ENCODE results near the gene UBE2D3.

The UBE2D3 gene

DNA sequence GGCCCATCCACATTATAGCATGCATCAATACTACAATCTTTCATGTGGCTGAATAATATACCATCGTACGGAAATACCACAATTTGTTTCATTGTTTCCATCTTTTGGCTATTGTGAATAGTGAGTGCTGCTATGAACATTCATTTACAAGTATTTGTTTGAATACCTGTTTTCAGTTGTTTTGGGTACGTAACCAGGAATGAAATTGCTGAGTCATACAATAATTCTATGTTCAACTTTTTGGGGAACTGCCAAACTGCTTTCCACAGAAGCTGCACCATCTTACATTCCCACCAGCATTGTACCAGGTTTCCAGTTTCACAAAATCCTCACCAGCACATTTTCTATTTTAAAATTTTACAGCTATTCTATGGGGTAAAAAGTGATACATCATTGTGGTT lies 38.0 kb downstream of the UBE2D3 start:
- peak; percentile 78 for DNase-seq

GRCh38 chr4:102787944-102788343 lies 39.4 kb downstream of the UBE2D3 start:
- no peak for DNase-seq

DNA sequence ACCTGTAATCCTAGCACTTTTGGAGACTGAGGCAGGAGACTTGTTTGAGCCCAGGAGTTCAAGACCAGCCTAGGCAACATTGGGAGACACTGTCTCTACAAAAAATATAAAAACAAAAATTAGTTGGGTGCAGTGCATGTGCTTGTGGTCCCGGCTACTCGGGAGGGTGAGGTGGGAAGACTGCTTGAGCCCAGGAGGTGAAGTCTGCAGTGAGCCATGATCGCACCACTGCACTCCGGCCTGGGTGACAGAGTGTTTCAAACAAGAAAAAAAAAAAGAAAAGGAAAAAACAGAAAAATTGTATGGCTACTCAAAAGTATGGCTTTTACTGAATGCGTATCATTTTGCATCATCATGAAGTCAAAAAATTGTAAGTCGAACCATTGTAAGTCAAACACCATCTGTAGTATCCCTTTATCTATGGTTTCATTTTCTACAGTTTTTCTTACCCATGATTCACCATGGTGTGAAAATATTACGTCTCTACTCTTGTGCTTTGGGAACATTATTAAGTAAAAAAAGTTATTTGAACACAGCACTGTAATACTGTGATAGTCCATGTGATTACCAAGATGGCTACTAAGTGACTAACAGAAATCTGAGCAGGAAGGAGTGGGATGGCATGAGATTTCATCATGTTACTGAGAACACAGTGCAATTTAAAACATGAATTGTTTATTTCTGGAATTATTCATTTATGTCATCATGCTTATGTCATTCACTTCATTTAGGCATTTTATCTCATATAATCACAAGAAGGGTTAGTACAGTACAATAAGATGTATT lies 40.1 kb downstream of the UBE2D3 start:
- peak; percentile 52 for DNase-seq

GRCh38 chr4:102786279-102786678 lies 41.1 kb downstream of the UBE2D3 start:
- DNase-seq: no peak

- peak; percentile 28 for DNase-seq
These were observed 44.3 kb downstream of the UBE2D3 start for GRCh38 chr4:102783006-102783405.

- DNase-seq: no peak
These were observed 45.8 kb downstream of the UBE2D3 start for GRCh38 chr4:102781570-102781969.

- DNase-seq: peak; percentile 26
These were observed 46.7 kb downstream of the UBE2D3 start for GRCh38 chr4:102780476-102781144.

DNA sequence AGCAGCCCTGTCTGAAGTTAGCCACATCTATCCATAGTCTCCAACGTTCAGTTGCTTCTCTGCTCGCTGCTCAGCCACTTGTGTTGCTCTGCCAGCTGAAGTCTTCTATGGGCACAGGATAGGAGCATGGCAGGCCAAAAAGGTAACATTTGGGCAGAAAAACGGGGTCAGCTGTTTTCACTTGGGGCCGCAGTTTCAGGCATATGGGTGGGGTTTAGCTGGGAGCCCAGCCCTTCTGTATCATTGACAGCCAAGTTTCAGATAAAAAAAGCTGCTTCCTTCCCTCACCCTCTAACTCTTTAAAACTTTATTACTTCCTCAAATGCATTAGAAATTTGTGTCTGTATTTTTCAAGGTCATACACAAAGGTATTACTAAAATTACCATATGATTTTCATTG lies 48.1 kb downstream of the UBE2D3 start:
- DNase-seq: no peak

- DNase-seq: no peak
These were observed 48.6 kb downstream of the UBE2D3 start for GRCh38 chr4:102778720-102779119.

DNA sequence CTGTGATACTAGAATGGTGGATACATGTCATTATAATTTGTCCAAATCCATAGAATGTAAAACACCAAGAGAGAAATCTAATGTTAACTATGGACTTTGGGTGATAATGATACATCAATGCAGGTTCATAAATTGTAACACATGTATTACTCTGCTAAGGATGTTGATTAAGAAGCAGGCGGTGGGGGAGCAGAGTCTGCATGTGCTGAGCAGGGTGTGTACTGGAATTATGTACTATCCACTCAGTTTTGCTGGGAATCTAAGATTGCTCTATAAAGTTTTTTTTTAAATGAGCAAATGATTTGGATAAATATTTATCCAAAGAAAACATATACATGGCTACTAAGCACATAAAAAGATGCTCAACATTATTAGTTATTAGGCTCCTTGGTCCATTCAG lies 51.5 kb downstream of the UBE2D3 start:
- DNase-seq: no peak

- DNase-seq: no peak
These were observed 53.1 kb downstream of the UBE2D3 start for GRCh38 chr4:102774254-102774653.

DNA sequence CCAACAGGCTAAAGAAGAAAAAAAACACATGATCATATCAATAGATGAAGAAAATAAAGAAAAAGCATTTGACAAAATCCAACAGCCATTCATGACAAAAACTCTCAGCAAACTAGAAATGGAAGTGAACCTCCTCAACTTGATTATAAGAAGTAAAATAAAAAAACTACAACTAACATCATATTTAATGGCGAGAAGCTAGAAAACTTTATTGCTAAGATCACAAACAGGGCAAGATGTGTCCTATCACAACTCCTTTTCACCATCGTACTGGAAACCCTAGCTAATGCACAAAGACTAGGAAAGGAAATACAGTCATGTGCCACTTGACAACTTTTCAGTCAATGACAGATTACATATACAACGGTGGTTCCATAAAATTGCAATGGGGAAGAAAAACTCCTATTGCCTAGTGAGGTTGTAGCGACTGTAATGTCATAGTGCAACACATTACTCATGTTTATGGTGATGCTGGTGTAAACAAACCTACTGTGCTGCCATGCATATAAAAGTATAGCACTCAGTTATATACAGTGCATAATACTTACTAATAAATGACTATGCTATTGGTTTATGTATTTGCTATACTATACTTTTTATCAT lies 54.5 kb downstream of the UBE2D3 start:
- no peak for DNase-seq

DNA sequence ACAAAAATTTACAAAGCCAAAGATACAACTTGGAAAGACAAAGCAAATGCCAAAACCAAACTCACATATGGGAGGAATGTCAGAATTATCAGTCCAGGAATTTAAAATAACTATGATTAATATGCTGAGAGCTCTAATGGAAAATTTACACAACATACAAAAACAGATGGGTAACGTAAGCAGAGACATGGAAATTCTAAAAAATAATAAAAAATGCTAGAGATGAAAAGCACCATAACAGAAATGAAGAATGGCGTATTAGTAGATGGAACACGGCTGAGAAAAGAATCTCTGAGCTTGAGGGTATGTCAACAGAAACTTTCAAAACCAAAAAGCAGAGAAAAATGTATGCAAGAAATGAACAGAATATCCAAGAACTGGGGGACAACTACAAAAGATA lies 62.5 kb downstream of the UBE2D3 start:
- DNase-seq: peak; percentile 11

DNA sequence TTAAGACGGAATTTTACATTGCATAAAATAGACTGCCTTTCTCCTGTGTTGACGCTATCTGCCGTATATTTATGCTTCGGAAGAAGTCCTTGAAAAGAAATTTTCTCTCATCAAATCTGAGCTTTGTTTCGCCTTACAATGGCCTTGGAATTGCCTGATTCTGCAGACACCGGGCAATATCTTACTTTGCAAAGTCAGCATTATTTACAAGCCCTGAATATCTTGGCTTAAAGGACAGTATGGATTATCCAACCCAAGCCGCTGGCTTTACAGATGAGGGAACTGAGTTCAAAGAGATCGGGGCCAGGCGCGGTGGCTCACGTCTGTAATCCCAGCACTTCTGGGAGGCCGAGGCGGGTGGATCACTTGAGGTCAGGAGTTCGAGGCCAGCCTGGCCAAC lies 65.4 kb downstream of the UBE2D3 start:
- no peak for DNase-seq

DNA sequence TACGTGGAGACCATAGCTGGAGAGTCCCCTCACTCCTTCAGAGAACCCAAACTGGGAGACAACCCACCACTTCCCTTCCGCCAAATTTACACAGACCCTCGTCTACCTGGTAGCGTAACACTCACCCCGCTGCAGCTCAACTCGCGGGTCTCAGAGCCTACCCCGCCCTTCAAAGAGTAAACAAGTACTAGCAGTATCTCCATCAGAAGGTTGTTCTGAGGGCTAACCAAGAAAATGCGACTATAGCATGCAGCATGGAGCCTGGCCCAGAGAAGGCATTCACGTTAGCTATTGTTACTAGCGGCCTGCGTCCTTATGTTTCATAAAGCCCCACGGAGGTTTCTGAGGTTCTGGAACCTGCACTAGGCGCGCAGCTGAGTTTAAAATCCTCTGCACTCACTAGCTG lies 66.1 kb downstream of the UBE2D3 start:
- DNase-seq: peak; percentile 2

GRCh38 chr4:102760645-102761295 lies 66.6 kb downstream of the UBE2D3 start, which contains the start of gene MANBA:
Gene MANBA (minus strand): TSS chr4:102760968. CDS start chr4:102760894, 74 bp downstream.
- DNase-seq: peak; percentile 78

GRCh38 chr4:102759831-102760644 lies 67.3 kb downstream of the UBE2D3 start:
- peak; percentile 41 for DNase-seq

GRCh38 chr4:102758241-102759160 lies 68.8 kb downstream of the UBE2D3 start:
- no peak for DNase-seq

DNA sequence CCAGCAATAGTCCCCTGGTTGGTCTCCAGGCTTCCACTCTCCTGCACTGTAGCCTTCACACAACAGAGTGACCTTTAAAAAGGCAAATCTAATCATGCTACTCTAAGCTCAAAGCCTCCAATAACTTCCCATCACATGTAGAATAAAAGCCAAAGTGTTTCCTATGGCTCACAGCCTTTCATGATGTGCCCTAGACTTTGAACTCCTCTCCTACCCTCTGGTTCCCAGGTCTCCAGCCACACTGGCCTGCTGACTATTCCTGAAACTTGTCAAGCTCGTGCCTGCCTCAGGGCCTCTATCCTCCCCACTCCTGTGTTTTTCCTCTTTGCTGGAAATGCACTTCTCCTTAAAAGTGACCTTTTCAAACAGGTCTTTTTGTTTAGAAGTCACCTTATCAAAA lies 69.7 kb downstream of the UBE2D3 start:
- DNase-seq: no peak

- DNase-seq: no peak
These were observed 73.3 kb downstream of the UBE2D3 start for GRCh38 chr4:102754044-102754443.

- DNase-seq: no peak
These were observed 75.4 kb downstream of the UBE2D3 start for GRCh38 chr4:102751941-102752340.
